Lower lobe of right lung (tissue), 2 donors: Measurements from ENCODE around the gene MAT2A. TPM values are rescaled to one million over a fixed set of nuclear protein-coding genes. Genes with fewer than 3 reads are reported as not detected.

Experiments
- ATAC-seq, 2 donors: fragments of 200-7000 bp; cut with Tn5 transposase; one replicate each; pipeline ENCODE4 v1.9.1; 2020 to 2022; ENCODE audit warnings: mild to moderate bottlenecking in 2 of 2, moderate library complexity in 2 of 2
- DNase-seq: peaks from one replicate; pipeline ENCODE4 v3.0.0-alpha.2; 2020
- H3K27ac ChIP-seq: fragments of 200-600 bp; one replicate; pipeline ENCODE4 v1.8.0; 2022
- H3K27me3 ChIP-seq: fragments of 200-600 bp; one replicate; pipeline ENCODE4 v1.8.0; 2022; ENCODE audit warnings: low read depth
- H3K36me3 ChIP-seq: fragments of 200-600 bp; one replicate; pipeline ENCODE4 v1.8.0; 2022; ENCODE audit warnings: mild to moderate bottlenecking
- H3K4me1 ChIP-seq: fragments of 200-600 bp; one replicate; pipeline ENCODE4 v1.8.0; 2022
- H3K4me3 ChIP-seq: fragments of 200-600 bp; one replicate; pipeline ENCODE4 v1.8.0; 2022; ENCODE audit warnings: mild to moderate bottlenecking
- H3K9me3 ChIP-seq: fragments of 200-600 bp; one replicate; pipeline ENCODE4 v1.8.0; 2022
- CTCF ChIP-seq: fragments of 200-600 bp; IDR thresholded peaks from one replicate; pipeline ENCODE4 v1.8.0; 2022; ENCODE audit warnings: antibody characterized with exemption, mild to moderate bottlenecking
- intact Hi-C: fragments of 100-400 bp; cut with DNase I; formaldehyde crosslinking; loops from one replicate; pipeline ENCODE4 v1.11.0; 2022
- total RNA-seq: library from RNA; stranded (reverse); fragmentation: NEBNext Ultra II Directional; extraction: Animal tissue kit (Norgen Biotek cat#: 25700); gene quantifications from one replicate; pipeline ENCODE4 v1.2.1, GENCODE V29; 2021
- donor health status: DM: no; HTN: yes; CAD: no; lungs with severe emphysema.

MAT2A gene
- total RNA-seq, 1 donor from 2014 or later, result 183 TPM

- intact Hi-C loops, result no loop called here
- H3K27me3 ChIP-seq, result no peaks in the 10 kb centered on the region
- DNase-seq, result no peak
Measured at GRCh38 chr2:85502720-85503119, 36.2 kb upstream of the MAT2A start.

GRCh38 chr2:85503168-85503850 lies 35.7 kb upstream of the MAT2A start:
- H3K9me3 ChIP-seq, result no peaks in the 10 kb centered on the region
- H3K36me3 ChIP-seq, result no peaks in the 10 kb centered on the region
- ATAC-seq (no peak), DNase-seq (no peak)
- no peak for TF ChIP-seq CTCF
- no peak overlapping the region for H3K4me3 ChIP-seq
- no peaks in the 10 kb centered on the region for H3K27me3 ChIP-seq
- intact Hi-C loops, result no loop called here
- H3K27ac ChIP-seq, result no peak overlapping the region
- peaks cover 38% of the 10 kb centered on the region for H3K4me1 ChIP-seq

More at GRCh38 chr2:85502720-85503119, 36.2 kb upstream of the MAT2A start:
- no peak overlapping the region for H3K27ac ChIP-seq
- H3K9me3 ChIP-seq, result no peaks in the 10 kb centered on the region
- no peaks in the 10 kb centered on the region for H3K36me3 ChIP-seq
- ATAC-seq, result no peak
- H3K4me3 ChIP-seq, result no peak overlapping the region
- H3K4me1 ChIP-seq, result peaks cover 38% of the 10 kb centered on the region
- TF ChIP-seq CTCF, result no peak

- Histone ChIP-seq H3K9me3 (no peaks in the 10 kb centered on the region), H3K4me3 (no peak overlapping the region), H3K36me3 (no peaks in the 10 kb centered on the region), H3K27ac (no peak overlapping the region), H3K27me3 (no peaks in the 10 kb centered on the region), H3K4me1 (peaks cover 32% of the 10 kb centered on the region)
- TF ChIP-seq CTCF, result no peak
- DNase-seq (no peak), ATAC-seq (no peak)
- intact Hi-C loops, result no loop called here
Measured at GRCh38 chr2:85503851-85504777, 34.9 kb upstream of the MAT2A start.

GRCh38 chr2:85504778-85505261 lies 34.1 kb upstream of the MAT2A start:
- Histone ChIP-seq H3K36me3 (no peaks in the 10 kb centered on the region), H3K27me3 (no peaks in the 10 kb centered on the region), H3K27ac (no peak overlapping the region), H3K4me3 (no peak overlapping the region), H3K9me3 (no peaks in the 10 kb centered on the region), H3K4me1 (peaks cover 26% of the 10 kb centered on the region)
- intact Hi-C loops, result no loop called here
- TF ChIP-seq CTCF, result no peak
- no peak for DNase-seq
- peak in 1 of 2 donors; percentile 37 for ATAC-seq

GRCh38 chr2:85505551-85506238 lies 33.3 kb upstream of the MAT2A start:
- no peak for ATAC-seq
- no peak for TF ChIP-seq CTCF
- no peaks in the 10 kb centered on the region for H3K36me3 ChIP-seq
- no peaks in the 10 kb centered on the region for H3K9me3 ChIP-seq
- H3K27me3 ChIP-seq, result no peaks in the 10 kb centered on the region
- H3K4me1 ChIP-seq, result peaks cover 21% of the 10 kb centered on the region
- intact Hi-C loops, result no loop called here
- no peak for DNase-seq
- H3K27ac ChIP-seq, result no peak overlapping the region
- no peak overlapping the region for H3K4me3 ChIP-seq
